K562 (cell line): ENCODE data around the gene SNPH.

Source experiments
- TCFL5 ChIP-seq: fragments of 250-450 bp; sonication (Bioruptor Pico); conservative IDR thresholded peaks from 2 replicates; pipeline ENCODE4 v1.6.1; 2021; ENCODE audit warnings: mild to moderate bottlenecking, moderate library complexity, matching md5 sums
- ZNF232 ChIP-seq: sonication (generic); formaldehyde crosslinking; IDR thresholded peaks from 2 replicates; pipeline ENCODE4 v1.8.0; 2022; ENCODE audit warnings: mild to moderate bottlenecking, missing genetic modification reagents

DNA sequence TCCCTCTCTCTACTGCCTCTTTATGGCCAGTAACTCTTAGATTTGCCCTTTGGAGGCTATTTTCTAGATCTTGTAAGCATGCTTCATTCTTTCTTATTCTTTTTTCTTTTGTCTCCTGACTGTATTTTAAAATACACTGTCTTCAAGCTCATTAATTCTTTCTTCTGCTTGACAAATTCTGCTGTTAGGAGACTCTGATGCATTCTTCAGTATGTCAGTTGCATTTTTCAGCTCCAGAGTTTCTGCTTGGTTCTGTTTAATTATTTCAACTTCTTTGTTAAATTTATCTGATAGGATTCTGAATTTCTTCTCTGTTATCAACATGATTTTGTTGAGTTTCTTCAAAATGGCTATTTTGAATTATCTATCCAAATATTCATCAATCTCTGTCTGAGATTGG lies 87.9 kb downstream of the SNPH start:
- no peak for TF ChIP-seq TCFL5 (CRISPR knock-in tag)
- TF ChIP-seq ZNF232 (CRISPR knock-in tag): no peak
